ENCODE results near the gene PBRM1. TPM values are rescaled to one million over a fixed set of nuclear protein-coding genes. Genes with fewer than 3 reads are reported as not detected.

The PBRM1 gene
- total and polyA plus RNA-seq, 2 experiments from 2014 or later: 42.6 to 60.3 TPM

GRCh38 chr3:52705438-52705687 is 19.6 kb upstream of the PBRM1 start:
- WGBS, 2 experiments (ENCODE audit: low coverage in 1 of 2, low lambda C conversion rate in 2 of 2, missing lambda C conversion rate in 2 of 2): 0% methylated on average over 15 to 25 of the region's 25 CpGs
- no peak for TF ChIP-seq EZH2phosphoT487 (IDR thresholded peaks at IDR 0.05; ENCODE audit: insufficient read depth, low read depth)
- no peak for TF ChIP-seq EZH2 (IDR thresholded peaks at IDR 0.05; ENCODE audit: insufficient read depth, poor library complexity, severe bottlenecking)
- peak overlapping the region; percentile 94 for H3K27ac ChIP-seq
- peaks cover 37% of the 10 kb centered on the region for H3F3A ChIP-seq (ENCODE audit: insufficient read depth)
- no peak for DNase-seq
- H3K4me3 ChIP-seq: peak overlapping the region; percentile 99
- peaks cover 20% of the 10 kb centered on the region for H3K4me1 ChIP-seq (ENCODE audit: insufficient read depth)
- peak overlapping the region; percentile 85 for H2AFZ ChIP-seq
- in situ Hi-C loops (cut with MboI): no loop called here
- peak overlapping the region; percentile 99 for H3K9ac ChIP-seq
- H3K9me3 ChIP-seq (ENCODE audit: low read depth): no peaks in the 10 kb centered on the region
- H3K36me3 ChIP-seq (ENCODE audit: low read depth): peaks cover 13% of the 10 kb centered on the region
- H3K4me2 ChIP-seq (ENCODE audit: unreplicated experiment): peak overlapping the region; percentile 95
- no peaks in the 10 kb centered on the region for H3K9me2 ChIP-seq (ENCODE audit: insufficient read depth)
- no peaks in the 10 kb centered on the region for H4K20me1 ChIP-seq (ENCODE audit: insufficient read depth)
- no peaks in the 10 kb centered on the region for H3K27me3 ChIP-seq (replicated peaks; ENCODE audit: insufficient read depth)
- peaks cover 83% of the 10 kb centered on the region for H3K79me2 ChIP-seq (ENCODE audit: insufficient read depth)

DNA sequence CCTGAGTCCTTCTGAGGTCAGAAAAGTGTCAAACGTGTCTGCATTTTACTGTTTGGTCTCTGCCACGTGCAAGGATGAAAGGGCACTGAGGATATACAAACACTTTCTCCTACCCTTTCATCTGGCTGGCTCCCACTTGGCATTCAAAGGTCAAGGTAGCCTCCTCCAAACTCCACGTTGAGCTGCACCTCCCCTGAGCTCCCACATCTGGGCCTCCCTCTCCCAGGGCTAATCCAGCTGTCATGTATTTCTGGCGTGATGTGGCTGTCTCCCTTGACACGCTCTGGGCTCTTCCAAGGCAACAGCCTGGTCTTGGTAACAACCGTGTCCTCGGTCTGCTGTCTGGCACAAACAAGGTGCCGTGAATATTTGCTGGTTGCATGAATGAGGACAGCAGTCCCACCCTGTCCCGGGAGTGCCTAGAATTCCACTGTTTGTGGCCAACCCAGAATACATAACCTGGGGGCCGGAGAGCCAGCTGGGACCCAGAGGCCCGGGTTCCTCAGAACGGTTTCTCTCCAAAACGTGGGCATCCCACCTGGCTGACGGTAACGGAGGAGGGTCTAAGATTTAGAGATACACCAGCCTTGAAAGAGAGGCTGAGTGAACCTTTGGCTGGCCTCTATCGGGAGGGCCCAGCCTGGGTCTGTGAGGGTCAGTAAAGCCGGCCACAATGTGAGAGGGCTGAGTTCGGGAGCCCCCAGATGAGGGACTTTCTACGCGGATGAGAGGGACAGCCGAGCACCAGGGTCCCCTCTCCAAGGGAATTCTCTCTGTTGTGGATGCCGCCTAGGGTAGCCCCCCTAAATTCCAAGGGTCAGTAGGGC is 19.1 kb upstream of the PBRM1 start:
- Histone ChIP-seq H3K9ac (peak overlapping the region; percentile 99), H3K27ac (peak overlapping the region; percentile 94), H3K27me3 (replicated peaks; ENCODE audit: insufficient read depth) (no peaks in the 10 kb centered on the region), H2AFZ (peak overlapping the region; percentile 85), H4K20me1 (ENCODE audit: insufficient read depth) (no peaks in the 10 kb centered on the region), H3F3A (ENCODE audit: insufficient read depth) (peaks cover 39% of the 10 kb centered on the region), H3K79me2 (ENCODE audit: insufficient read depth) (peaks cover 88% of the 10 kb centered on the region), H3K36me3 (ENCODE audit: low read depth) (peaks cover 15% of the 10 kb centered on the region), H3K4me1 (ENCODE audit: insufficient read depth) (peaks cover 20% of the 10 kb centered on the region), H3K4me3 (peak overlapping the region; percentile 99), H3K9me2 (ENCODE audit: insufficient read depth) (no peaks in the 10 kb centered on the region), H3K9me3 (ENCODE audit: low read depth) (no peaks in the 10 kb centered on the region), H3K4me2 (ENCODE audit: unreplicated experiment) (peak overlapping the region; percentile 95)
- DNase-seq: peak; percentile 73
- TF ChIP-seq EZH2phosphoT487 (IDR thresholded peaks at IDR 0.05; ENCODE audit: insufficient read depth, low read depth) (no peak), EZH2 (IDR thresholded peaks at IDR 0.05; ENCODE audit: insufficient read depth, poor library complexity, severe bottlenecking) (no peak)
- whole genome bisulfite sequencing, 2 experiments (ENCODE audit: low coverage in 1 of 2, low lambda C conversion rate in 2 of 2, missing lambda C conversion rate in 2 of 2): 1 to 2% methylated on average over 22 of the region's 22 CpGs
- in situ Hi-C loops (cut with MboI): no loop called here

DNA sequence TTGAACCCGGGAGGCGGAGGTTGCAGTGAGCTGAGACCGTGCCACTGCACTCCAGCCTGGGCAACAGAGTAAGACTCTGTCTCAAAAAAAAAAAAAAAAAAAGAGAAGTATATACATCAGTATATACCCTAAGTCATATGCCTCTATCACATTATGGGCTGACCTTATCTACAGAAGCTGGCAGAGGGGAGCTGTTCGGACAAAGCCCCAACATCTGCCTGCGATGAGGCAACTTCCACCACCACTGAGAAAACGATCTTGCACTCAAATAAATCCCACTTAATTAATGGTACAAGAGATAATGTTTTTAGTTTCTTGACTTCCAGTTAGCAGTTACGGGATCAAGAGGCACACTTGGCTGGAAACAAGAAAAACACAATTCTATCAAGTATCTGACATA is 17.6 kb upstream of the PBRM1 start:
- Histone ChIP-seq H3F3A (ENCODE audit: insufficient read depth) (peaks cover 41% of the 10 kb centered on the region), H3K9ac (peak overlapping the region; percentile 99), H3K9me3 (ENCODE audit: low read depth) (no peaks in the 10 kb centered on the region), H3K27me3 (replicated peaks; ENCODE audit: insufficient read depth) (no peaks in the 10 kb centered on the region), H3K27ac (peak overlapping the region; percentile 94), H3K4me2 (ENCODE audit: unreplicated experiment) (peak overlapping the region; percentile 95), H2AFZ (peak overlapping the region; percentile 85; the same call in 1 of the 2 replicates), H3K9me2 (ENCODE audit: insufficient read depth) (no peaks in the 10 kb centered on the region), H4K20me1 (ENCODE audit: insufficient read depth) (no peaks in the 10 kb centered on the region), H3K4me3 (peak overlapping the region; percentile 99), H3K4me1 (ENCODE audit: insufficient read depth) (peaks cover 21% of the 10 kb centered on the region), H3K79me2 (ENCODE audit: insufficient read depth) (peaks cover 95% of the 10 kb centered on the region), H3K36me3 (ENCODE audit: low read depth) (peaks cover 22% of the 10 kb centered on the region)
- in situ Hi-C loops (cut with MboI): no loop called here
- no peak for DNase-seq
- 77 to 78% methylated on average over 7 of the region's 7 CpGs for WGBS, 2 experiments (ENCODE audit: low coverage in 1 of 2, low lambda C conversion rate in 2 of 2, missing lambda C conversion rate in 2 of 2)
- TF ChIP-seq EZH2 (IDR thresholded peaks at IDR 0.05; ENCODE audit: insufficient read depth, poor library complexity, severe bottlenecking): no peak

DNA sequence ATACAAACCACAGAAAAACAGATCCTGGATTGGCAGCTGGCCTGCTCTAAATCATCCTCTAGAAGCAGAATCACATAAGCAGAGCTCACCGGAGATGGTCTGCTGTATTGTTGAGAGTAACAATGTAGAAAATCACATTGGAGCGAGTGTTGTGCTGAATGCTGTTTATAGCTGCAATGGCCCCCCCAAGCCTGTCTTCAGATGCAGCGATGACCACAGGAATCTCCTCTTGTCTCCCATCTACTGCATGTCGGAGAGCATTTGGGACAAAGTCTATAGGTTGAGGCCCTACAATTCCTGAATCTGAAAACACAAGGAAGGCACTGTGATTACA is 11.9 kb upstream of the PBRM1 start:
- in situ Hi-C loops (cut with MboI): no loop called here
- no peaks in the 10 kb centered on the region for H3K27me3 ChIP-seq (replicated peaks; ENCODE audit: insufficient read depth)
- WGBS, 2 experiments (ENCODE audit: low coverage in 1 of 2, low lambda C conversion rate in 2 of 2, missing lambda C conversion rate in 2 of 2): 97 to 99% methylated on average over 4 of the region's 4 CpGs

More for the DNA sequence above, 11.9 kb upstream of the PBRM1 start:
- H3K36me3 ChIP-seq (ENCODE audit: low read depth): peaks cover 65% of the 10 kb centered on the region
- H3K9me3 ChIP-seq (ENCODE audit: low read depth): no peaks in the 10 kb centered on the region
- H3K79me2 ChIP-seq (ENCODE audit: insufficient read depth): peaks cover 79% of the 10 kb centered on the region
- H4K20me1 ChIP-seq (ENCODE audit: insufficient read depth): no peaks in the 10 kb centered on the region
- H2AFZ ChIP-seq: no peak overlapping the region
- peak overlapping the region; percentile 41 for H3K27ac ChIP-seq
- no peak for TF ChIP-seq EZH2 (IDR thresholded peaks at IDR 0.05; ENCODE audit: insufficient read depth, poor library complexity, severe bottlenecking)
- TF ChIP-seq EZH2phosphoT487 (IDR thresholded peaks at IDR 0.05; ENCODE audit: insufficient read depth, low read depth): no peak
- H3K4me1 ChIP-seq (ENCODE audit: insufficient read depth): peaks cover 17% of the 10 kb centered on the region
- no peak for DNase-seq
- no peak overlapping the region for H3K4me2 ChIP-seq (ENCODE audit: unreplicated experiment)
- no peaks in the 10 kb centered on the region for H3K9me2 ChIP-seq (ENCODE audit: insufficient read depth)
- H3F3A ChIP-seq (ENCODE audit: insufficient read depth): peaks cover 74% of the 10 kb centered on the region
- no peak overlapping the region for H3K9ac ChIP-seq
- H3K4me3 ChIP-seq: no peak overlapping the region

Measured in GM23248 (cell line).